Activated CD4-positive, alpha-beta T cell treated with anti-CD3 and anti-CD28 coated beads, Interleukin-2, amount 50 U/mL, for 16 hours (primary cell): ENCODE results near the gene SMC1B.
"Not testable (repeated sequence)": the region's sequence is repeated elsewhere in the genome, so short reads cannot be mapped to it uniquely, and the experiment has no call there.

Experiments
- DNase-seq: peaks from one replicate; pipeline ENCODE4 v3.0.0-alpha.2; 2020

Gene SMC1B, protein sequence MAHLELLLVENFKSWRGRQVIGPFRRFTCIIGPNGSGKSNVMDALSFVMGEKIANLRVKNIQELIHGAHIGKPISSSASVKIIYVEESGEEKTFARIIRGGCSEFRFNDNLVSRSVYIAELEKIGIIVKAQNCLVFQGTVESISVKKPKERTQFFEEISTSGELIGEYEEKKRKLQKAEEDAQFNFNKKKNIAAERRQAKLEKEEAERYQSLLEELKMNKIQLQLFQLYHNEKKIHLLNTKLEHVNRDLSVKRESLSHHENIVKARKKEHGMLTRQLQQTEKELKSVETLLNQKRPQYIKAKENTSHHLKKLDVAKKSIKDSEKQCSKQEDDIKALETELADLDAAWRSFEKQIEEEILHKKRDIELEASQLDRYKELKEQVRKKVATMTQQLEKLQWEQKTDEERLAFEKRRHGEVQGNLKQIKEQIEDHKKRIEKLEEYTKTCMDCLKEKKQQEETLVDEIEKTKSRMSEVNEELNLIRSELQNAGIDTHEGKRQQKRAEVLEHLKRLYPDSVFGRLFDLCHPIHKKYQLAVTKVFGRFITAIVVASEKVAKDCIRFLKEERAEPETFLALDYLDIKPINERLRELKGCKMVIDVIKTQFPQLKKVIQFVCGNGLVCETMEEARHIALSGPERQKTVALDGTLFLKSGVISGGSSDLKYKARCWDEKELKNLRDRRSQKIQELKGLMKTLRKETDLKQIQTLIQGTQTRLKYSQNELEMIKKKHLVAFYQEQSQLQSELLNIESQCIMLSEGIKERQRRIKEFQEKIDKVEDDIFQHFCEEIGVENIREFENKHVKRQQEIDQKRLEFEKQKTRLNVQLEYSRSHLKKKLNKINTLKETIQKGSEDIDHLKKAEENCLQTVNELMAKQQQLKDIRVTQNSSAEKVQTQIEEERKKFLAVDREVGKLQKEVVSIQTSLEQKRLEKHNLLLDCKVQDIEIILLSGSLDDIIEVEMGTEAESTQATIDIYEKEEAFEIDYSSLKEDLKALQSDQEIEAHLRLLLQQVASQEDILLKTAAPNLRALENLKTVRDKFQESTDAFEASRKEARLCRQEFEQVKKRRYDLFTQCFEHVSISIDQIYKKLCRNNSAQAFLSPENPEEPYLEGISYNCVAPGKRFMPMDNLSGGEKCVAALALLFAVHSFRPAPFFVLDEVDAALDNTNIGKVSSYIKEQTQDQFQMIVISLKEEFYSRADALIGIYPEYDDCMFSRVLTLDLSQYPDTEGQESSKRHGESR

DNA sequence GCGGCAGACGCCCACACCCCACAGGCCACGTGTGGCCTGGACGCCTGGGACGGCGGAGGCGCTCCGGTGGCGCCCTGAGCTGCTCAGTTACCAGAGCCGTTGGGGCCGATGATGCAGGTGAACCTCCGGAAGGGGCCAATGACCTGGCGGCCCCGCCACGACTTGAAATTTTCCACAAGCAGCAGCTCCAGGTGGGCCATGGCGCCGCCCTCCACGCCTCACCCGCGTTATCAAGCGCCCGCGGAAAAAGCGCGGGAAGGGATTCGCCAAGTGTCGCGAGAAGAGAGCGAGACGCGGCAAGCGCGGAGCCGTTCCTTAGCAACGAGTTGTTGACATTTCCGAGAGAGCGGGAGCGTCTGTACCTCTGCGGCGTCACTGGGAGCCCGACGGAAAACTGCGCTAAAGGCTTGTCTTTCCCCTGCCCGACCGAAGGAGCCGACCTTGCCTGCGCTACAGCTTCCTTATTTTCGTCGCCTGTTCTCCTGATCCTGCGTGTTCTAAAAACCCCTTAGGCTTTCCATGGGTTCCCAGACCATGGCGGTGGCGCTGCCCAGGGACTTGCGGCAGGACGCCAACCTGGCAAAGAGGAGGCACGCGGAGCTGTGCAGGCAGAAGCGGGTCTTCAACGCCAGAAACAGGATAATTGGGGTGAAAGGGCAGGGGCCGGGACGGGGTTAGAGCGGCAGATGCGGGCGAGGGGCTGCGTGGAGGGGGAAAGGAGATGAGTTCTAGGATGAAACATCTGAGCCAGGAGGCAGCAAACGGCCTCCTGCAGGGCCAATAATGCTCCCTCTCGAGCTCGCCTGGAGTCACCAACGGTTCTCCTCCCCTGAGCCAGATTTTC is at the start of gene SMC1B, which contains the start of gene RIBC2:
Gene SMC1B, minus strand, starts transcription at position 232 of the 844 bp plus-strand sequence. Its CDS starts 32 bp downstream, at position 200.
Gene RIBC2, plus strand, starts transcription at position 326 of the 844 bp plus-strand sequence. Its CDS starts 194 bp downstream, at position 520.
- DNase-seq, result peak; percentile 91

DNA sequence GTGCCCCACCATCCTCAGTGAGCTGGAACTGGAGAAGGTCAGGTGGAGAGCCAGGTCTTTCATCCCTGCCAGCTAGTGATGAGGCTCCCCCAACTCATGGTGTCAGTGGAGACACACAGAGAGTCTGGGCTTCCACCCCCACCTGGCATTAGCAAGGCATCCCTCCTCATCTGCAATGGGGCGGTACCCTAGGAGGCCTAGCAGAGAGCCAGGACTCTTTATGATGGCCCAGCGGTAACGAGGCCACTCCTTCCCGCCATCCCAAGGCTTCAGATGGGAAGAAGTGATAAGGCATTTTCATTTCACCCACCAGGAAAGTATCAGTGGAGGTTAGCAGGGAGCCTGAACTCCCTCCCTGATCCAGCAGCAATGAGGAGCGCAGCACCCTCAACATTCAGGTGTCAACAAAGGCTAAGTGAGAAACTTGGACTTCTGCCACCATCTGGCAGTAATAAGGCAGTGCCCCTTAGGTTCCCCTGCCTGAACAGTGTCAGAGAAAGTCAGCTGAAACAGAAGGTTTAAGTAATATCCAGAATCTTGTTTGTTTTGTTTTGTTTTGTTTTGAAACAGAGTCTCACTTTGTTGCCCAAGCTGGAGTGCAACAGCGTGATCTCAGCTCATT is 48.7 kb upstream of the SMC1B start:
- no peak for DNase-seq

DNA sequence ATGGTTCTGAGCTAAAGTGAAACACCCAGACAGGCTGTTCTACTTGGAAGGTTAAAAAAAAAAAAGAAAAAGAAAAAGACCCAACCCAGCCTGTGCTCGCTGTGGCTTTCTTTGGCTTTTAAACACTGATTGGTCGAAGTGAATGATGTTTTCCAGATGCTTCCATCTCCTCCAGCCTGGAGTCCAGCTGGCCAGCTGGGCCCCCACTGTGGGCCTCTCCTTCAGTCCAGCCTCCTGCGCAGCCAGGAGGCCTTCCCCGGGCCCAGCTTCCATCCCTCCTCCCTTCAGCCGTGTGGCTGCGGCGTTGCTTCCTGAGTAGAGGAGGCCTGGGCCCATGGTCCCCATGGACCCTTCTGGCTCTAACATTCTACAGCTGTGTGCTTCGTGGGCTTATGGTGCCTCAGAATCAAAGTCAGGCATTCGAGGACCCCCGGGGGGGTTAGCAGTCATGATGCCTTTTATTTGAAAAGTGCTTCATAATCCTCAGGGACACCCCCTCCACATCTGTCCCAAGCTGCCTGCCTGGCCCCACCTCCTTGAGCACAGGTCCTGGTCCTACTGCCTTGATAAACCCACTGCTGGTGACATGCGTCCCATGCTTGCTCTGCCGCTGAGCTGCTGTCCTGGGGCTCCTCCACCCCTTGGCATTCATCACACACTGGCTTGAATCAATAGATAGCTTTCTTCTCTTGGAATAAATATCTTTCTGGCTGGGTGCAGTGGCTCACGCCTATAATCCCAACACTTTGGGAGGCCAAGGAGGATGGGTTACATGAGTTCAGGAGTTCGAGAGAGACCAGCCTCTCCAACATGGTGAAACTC is 47.1 kb upstream of the SMC1B start:
- no peak for DNase-seq

DNA sequence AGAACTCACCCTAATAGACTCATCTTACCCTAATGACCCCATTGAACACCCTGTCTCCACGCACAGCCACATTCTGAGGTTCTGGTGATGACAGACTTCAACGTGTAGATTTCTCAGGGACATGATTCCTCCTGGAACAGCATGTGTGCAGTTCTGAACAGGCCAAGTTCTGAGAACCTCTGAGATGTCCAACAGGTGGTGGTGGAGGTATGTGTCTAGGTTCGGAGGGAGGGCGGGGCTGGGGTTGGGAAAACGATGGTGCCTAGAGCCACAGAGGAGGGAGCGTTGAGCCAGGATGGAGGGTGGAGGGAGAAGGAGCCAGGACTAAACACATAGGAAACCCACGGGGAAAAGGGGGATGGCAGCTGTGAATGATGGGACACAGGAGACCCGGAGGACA is 45.8 kb upstream of the SMC1B start:
- no peak for DNase-seq

DNA sequence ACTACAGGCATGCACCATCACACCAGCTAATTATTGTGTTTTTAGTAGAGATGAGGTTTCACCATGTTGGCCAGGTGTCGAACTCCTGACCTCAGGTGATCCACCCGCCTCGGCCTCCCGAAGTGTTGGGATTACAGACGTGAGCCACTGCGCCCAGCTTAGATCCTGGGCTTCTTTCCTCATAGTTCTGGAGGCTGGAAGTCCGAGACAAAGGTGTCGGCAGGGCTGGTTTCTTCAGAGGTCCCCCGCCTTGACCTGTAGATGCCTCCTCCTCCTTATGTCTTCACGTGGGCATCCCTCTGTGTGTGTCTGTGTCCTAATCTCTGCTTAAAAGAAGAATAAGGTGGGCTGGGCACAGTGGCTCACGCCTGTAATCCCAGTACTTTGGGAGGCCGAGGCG is 45.1 kb upstream of the SMC1B start:
- no peak for DNase-seq

DNA sequence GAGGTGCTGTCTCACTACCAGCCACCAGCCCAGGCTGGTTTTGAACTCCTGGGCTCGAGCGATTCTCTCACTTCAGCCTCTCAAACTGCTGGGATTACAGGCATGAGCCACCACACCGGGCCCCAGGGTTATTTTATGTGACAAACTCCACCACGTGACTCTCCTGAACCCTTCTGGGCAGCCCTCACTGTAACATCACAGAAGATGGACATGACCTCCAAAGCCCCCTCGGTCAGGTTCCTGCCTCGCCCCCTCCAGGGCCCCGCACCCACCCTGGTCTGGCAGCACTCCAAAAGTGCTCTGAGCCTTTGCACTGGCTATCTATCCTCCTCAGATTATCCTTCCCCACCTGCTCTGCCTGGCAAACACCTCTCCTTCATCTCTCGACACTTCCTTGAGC is 43.4 kb upstream of the SMC1B start:
- no peak for DNase-seq

DNA sequence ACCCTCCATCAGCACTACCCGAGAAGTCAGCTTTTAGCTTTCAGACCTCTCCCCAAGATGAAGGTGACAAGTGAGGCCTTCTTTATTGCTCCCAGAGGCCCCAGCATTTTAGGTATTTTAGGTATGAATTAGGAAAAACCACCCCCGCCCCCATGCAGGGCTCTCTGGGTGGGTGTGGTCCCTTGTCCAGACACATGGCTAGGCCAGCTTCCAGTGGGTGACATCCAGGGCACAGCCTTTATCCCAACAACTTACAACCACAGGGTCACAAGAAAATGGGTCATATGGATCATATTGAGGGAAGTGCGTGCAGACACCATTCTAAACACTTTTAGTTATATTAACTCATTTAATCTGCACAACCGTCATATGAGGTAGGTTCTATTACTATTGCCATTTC is 42.2 kb upstream of the SMC1B start:
- DNase-seq, result no peak

DNA sequence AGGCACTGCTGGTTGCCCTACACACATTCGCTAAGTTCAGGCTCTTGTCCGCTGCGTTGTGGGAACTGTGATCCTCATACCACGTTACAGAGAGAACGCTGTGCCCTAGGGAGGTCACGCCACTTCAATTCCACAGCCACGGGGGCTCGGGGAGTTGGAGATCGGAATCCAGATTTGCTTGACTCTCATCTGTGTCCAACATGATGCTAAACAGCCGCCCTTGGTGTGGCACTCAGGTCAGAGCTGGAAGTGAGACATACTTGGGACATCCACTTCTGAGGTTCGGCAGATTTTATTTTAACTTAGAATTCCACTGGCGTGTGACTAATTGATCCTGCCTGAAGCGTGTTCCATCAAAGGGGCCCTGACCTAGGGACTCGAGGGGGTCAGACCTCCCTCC is 41.8 kb upstream of the SMC1B start:
- no peak for DNase-seq

DNA sequence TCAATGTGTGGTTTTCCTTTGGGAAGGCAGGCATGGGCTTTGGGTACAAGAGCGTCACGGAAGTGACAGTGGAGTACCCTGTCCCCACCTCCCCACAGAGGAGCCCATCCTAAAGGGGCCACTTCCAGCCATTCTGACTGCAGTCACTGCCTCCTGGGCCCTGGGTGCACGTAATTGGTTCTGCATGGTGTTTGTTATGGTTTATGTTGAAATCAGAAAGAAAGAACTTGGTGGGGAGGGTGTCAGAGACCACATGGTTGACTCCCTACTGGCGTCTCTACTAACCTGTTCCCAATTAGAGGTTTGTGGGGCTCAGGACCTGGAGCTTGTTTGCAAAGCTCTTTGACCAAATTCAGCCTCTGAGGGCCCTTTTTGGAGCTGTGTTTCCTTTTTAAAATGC is 40.9 kb upstream of the SMC1B start:
- no peak for DNase-seq

DNA sequence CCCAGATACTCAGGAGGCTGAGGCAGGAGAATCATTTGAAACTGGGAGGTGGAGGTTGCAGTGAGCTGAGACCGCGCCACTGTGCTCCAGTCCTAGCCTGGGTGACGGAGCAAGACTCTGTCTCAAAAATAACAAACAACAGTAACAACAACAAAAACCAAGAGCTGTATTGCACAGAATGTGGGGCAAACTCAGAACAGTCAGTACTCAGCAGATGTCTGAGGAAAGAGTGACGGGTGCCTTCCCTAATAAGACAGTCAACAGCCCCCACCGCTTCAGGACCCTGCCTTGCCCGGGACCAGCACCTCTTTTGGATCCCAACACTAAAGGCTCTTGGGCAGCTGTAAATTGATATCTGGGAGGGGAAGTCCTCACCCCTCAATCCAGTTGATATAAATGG is 40.4 kb upstream of the SMC1B start:
- DNase-seq, result no peak

DNA sequence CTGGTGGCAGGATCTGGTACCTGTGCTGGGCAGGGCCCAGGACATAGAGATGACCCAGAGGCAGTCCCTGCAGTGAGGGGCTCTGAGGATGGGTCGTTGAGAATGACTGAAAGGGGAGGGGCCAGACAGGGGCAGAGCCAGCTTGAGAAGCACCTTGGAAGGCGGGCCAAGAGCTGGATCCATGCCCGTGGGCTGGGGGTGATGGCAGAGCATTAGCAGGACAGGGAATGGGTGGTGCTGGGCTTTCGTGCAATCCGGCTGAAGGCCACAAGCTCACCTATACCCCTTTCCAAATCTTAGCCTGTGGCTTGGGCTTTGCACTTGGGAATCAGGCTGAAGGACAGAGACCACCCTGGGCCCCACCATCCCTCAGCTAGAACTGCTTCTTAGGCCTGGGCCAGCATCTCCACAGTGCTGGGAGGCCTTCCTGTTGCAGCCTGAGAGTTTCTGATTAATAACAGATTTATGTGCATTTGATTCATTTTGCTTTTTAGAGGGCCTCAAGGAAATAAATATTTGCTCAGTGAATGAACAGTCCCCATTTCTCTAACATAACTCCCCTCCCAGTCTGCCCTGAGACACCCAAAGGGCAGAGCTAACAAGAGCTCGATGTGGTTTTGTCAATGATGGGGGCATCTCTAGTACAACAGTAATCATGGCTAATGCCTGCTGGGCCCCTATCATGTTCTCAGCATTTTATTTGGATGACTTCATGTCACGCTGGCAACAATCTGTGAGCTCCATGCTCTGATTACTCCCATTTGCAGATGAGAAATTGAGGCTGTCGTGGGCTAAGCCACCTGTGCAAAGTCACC is 39.4 kb upstream of the SMC1B start:
- no peak for DNase-seq

DNA sequence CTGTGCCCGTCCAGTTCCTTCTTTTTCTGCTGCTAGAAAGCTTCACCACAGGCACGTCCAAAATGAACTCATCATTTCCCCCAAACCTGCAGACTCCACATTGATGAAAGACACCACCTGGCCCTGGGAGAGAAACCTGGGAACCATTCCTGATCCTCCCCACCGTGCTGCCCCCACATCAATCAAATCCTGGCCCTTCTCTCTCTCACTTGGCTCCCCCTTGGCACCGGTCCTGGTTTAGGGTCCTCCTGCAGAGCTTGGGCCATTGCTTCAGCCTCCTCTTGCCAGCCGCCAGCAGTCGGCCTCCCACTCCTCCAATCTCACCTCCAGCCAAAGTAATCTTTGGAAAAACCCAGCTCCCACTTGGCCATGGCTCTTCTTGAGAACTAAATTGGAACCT is 38.6 kb upstream of the SMC1B start:
- no peak for DNase-seq

DNA sequence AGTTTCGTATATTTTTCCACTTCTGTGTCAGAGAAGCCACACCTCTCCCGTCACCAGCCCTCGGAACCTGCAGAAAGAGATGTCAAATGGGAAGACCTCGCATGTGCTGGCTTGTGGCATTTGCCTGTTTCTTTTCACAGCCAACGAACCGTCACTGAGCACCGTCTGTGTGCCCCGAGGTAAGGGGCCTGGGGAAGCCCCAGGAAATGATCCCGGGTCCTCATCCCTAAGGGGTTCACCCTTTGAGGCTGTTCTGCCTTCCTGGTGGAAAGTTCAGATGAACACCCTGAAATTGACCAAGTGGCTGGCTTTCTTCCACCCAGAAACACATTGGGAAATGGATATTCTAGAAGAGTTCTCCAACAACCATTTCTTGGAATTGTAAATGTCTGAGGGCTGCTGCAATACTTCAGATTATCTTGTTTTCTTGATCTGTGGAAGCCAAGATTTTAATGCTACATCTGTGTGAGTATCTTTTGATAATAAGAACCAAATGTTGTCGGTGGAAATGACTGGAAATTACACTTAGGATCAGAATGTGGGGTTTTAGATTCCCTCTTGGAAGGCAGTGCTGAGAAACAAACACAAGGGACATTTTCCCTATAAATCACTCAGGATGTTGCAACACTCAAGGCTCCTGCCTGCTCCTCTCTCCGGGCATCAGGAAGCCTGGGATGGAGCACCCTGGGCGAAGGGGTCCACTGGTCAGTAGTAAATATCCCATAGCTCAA is 37.7 kb upstream of the SMC1B start:
- DNase-seq, result no peak

DNA sequence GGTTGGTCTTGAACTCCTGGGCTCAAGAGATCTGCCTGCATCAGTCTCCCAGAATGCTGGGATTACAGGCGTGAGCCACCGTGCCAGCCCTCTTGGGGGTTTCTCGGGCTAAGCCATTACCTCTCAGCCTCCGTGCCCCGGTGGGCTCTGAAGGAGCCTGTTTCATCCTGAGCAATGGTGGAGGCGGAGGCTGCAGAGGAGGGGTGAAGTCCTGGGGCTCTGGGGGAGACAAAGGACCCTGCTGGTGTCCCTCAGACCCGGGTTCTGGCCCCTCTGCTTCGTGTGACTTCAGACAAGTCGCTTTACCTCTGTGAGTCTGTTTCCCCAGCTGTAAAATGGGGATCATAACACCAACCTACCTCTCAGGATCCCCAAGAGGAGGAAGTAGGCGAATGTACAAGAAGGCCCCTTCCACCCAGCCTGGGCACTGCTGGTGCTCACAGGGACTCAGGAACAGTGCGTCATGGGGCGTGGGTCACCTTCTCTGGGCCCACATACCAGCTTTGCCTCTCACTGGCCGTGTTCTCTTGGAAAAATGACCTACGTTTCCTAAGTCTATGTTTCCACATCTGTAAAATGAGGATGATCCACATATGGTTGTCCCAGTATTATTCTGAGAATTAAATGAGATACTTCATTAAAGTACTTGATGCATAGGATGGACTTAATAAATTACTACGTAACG is 36.8 kb upstream of the SMC1B start:
- no peak for DNase-seq

DNA sequence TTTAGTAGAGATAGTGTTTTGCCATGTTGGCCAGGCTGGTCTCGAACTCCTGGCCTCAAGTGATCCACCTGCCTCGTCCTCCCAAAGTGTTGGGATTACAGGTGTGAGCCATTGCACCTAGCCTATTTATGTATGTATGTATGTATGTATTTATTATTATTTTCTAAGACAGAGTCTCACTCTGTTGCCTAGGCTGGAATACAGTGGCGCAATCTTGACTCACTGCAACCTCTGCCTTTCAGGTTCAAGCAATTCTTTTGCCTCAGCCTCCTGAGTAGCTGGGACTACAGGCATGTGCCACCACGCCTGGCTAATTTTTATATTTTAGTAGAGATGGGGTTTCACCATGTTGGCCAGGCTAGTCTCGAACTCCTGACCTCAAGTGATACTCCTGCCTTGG is 36.0 kb upstream of the SMC1B start:
- DNase-seq, result not testable (repeated sequence)

DNA sequence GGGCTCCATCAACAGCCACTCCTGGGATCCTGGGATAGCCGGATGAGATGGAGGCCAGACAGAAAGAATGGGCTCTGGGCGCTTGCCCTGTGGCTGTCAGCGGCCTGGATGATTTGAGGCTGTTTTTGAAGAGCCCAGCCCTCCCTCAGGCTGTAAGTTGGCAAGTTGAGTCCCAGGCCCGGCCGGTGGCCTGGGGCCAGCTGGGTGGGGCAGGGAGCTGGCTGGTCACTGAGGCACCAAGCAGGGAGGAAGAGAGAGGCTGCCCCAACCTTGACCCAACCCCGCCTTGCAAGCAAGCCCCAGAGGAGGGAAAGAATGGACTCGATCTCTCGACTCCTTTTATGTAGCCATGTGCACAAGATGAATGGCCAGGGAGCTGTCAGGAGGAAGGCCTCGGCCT is 35.0 kb upstream of the SMC1B start:
- no peak for DNase-seq

DNA sequence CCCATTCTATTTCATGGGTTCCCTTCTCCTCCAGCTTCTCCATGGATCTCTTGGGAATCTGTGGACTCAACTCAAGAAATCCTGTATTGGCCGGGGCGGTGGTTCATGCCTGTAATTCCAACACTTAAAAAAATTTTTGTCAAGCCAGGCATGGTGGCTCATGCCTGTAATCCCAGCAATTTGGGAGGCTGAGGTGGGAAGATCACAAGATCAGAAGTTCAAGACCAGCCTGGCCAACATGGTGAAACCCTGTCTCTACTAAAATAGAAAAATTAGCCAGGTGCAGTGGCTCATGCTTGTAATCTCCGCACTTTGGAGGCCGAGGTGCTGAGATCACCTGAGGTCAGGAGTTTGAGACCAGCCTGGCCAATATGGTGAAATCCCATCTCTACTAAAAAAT is 34.2 kb upstream of the SMC1B start:
- DNase-seq, result not testable (repeated sequence)

DNA sequence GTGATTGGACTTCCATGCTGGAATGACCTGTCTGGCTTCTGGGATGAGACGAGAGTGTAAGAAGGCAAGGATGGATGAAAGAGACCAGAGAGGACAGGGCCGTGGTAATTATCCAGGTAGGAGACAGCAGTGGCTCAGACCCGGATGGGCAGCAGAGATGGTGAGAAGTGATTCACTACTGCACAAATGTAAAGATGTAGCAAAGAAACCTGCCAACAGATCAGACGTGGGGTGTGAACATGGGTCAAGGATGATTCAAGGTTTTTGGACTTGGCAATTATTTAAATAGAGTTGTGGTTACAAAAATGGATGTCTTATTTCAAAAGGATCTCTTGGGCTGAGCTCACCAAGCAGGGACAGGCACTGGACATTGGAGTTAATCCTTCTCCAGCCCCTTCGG is 32.8 kb upstream of the SMC1B start:
- DNase-seq, result no peak
